GM12878 (cell line): ENCODE results near the gene CELSR1. TPM values are rescaled to one million over a fixed set of nuclear protein-coding genes. Genes with fewer than 3 reads are reported as not detected.

ENCODE experiments used
- ATAC-seq: fragments of 200-7000 bp; cut with Tn5 transposase; 3 replicates; pipeline ENCODE4 v1.9.1; 2020; ENCODE audit warnings: mild to moderate bottlenecking, moderate library complexity
- BruUV-seq: library from RNA; stranded (reverse); fragments of 400-500 nt; replicated peaks from 2 replicates; lab custom pipeline; 2021; lab: Mats Ljungman, UMichigan
- CTCF ChIA-PET: fragments of 300-600 bp; sonication (Branson Sonifier 250); formaldehyde crosslinking; extraction: SDS; loops from one replicate; lab custom pipeline; 2021; ENCODE audit warnings: inconsistent platforms; lab: Yijun Ruan, JAX
- POLR2A ChIA-PET: fragments of 350-600 bp; formaldehyde crosslinking; extraction: SDS; loops from one replicate; lab custom pipeline; 2021; ENCODE audit warnings: inconsistent platforms; lab: Charles Lee
- RAD21 ChIA-PET: fragments of 300-600 bp; sonication (Branson Sonifier 250); formaldehyde crosslinking; loops from one replicate; lab custom pipeline; 2023; ENCODE audit warnings: antibody characterized with exemption; ENCODE audit not compliant: unreplicated experiment; lab: Charles Lee
- SMC1A ChIA-PET: fragments of 300-600 bp; sonication (Branson Sonifier 250); formaldehyde crosslinking; loops from one replicate; lab custom pipeline; 2023; ENCODE audit not compliant: unreplicated experiment, uncharacterized antibody; lab: Charles Lee
- DNase-seq: peaks from one replicate; pipeline ENCODE4 v3.0.0-alpha.2; 2011; ENCODE audit warnings: low read depth, low spot score
- FAIRE-seq: peaks from 3 replicates; lab custom pipeline; 2011; peaks lifted over from hg19 to GRCh38; lab: Jason Lieb, UNC
- H2AFZ ChIP-seq: 2 replicates; pipeline ENCODE4 v1.6.0; 2011; ENCODE audit warnings: low read depth, low read length, control low read depth; ENCODE audit not compliant: control insufficient read depth
- H3K27ac ChIP-seq: 2 replicates; pipeline ENCODE4 v1.5.1; 2011; ENCODE audit warnings: control low read depth; ENCODE audit not compliant: control insufficient read depth, insufficient read depth
- H3K27me3 ChIP-seq, 2 experiments: replicated peaks in 1 of 2; 2 replicates each; pipeline versions ENCODE4 v1.6.0 to v1.6.1; 2011; ENCODE audit warnings: low read length in 1 of 2; ENCODE audit not compliant: control insufficient read depth in 2 of 2, insufficient read depth in 2 of 2
- H3K36me3 ChIP-seq, 2 experiments: 2 replicates each; pipeline ENCODE4 v1.5.1; 2011; ENCODE audit warnings: low read length in 1 of 2; ENCODE audit not compliant: control insufficient read depth in 2 of 2, insufficient read depth in 2 of 2
- H3K4me1 ChIP-seq: 2 replicates; pipeline ENCODE4 v1.6.1; 2011; ENCODE audit warnings: mild to moderate bottlenecking, low read length, moderate library complexity, mixed read lengths; ENCODE audit not compliant: control insufficient read depth, insufficient read depth
- H3K4me2 ChIP-seq: 2 replicates; pipeline ENCODE4 v1.6.0; 2011; ENCODE audit warnings: control low read depth; ENCODE audit not compliant: control insufficient read depth, insufficient read depth
- H3K4me3 ChIP-seq: fragments of 200-600 bp; sonication (generic); 2 replicates; pipeline ENCODE4 v1.5.1; 2016
- H3K79me2 ChIP-seq: 2 replicates; pipeline ENCODE4 v1.6.0; 2011; ENCODE audit warnings: low read length; ENCODE audit not compliant: control insufficient read depth, insufficient read depth
- H3K9ac ChIP-seq: 2 replicates; pipeline ENCODE4 v1.8.0; 2011; ENCODE audit warnings: low read length, control low read depth, mixed read lengths; ENCODE audit not compliant: control insufficient read depth, insufficient read depth
- H3K9me3 ChIP-seq: replicated peaks from 3 replicates; pipeline ENCODE4 v1.5.1; 2011; ENCODE audit warnings: mild to moderate bottlenecking, low read length; ENCODE audit not compliant: control insufficient read depth, insufficient read depth
- H4K20me1 ChIP-seq: 2 replicates; pipeline ENCODE4 v1.6.0; 2011; ENCODE audit not compliant: control insufficient read depth, insufficient read depth
- ATF3 ChIP-seq: IDR thresholded peaks from 2 replicates; pipeline ENCODE4 v1.6.1; 2011; ENCODE audit warnings: low read depth, mild to moderate bottlenecking, low read length, moderate library complexity, borderline replicate concordance; ENCODE audit errors: extremely low read depth
- CHD2 ChIP-seq: IDR thresholded peaks from 2 replicates; pipeline ENCODE4 v1.6.1; 2011; ENCODE audit warnings: low read depth, low read length, improper control_type of control experiment, borderline replicate concordance
- CUX1 ChIP-seq: IDR thresholded peaks from 2 replicates; pipeline ENCODE4 v1.6.1; 2012; ENCODE audit warnings: improper control_type of control experiment, low read depth, low read length; ENCODE audit not compliant: insufficient replicate concordance
- EED ChIP-seq: sonication (generic); IDR thresholded peaks from 2 replicates; pipeline ENCODE4 v1.6.1; 2016; ENCODE audit warnings: antibody characterized with exemption, low read depth
- JUNB ChIP-seq: IDR thresholded peaks from 2 replicates; pipeline ENCODE4 v1.6.1; 2016; ENCODE audit warnings: antibody characterized with exemption, mild to moderate bottlenecking
- KLF5 ChIP-seq: fragments of 450-650 bp; IDR thresholded peaks from 2 replicates; pipeline ENCODE4 v1.6.1; 2014; ENCODE audit warnings: mild to moderate bottlenecking; ENCODE audit not compliant: partially characterized antibody
- NR2F1 ChIP-seq: fragments of 450-650 bp; conservative IDR thresholded peaks from 2 replicates; pipeline ENCODE4 v1.6.1; 2017; ENCODE audit warnings: mild to moderate bottlenecking
- PBX3 ChIP-seq: IDR thresholded peaks from 2 replicates; pipeline ENCODE4 v1.6.1; 2011; ENCODE audit warnings: mild to moderate bottlenecking, low read depth, low read length, moderate library complexity; ENCODE audit not compliant: insufficient replicate concordance
- PML ChIP-seq: IDR thresholded peaks from 2 replicates; pipeline ENCODE4 v1.6.1; 2012; ENCODE audit warnings: low read length, inconsistent platforms
- STAT3 ChIP-seq: IDR thresholded peaks from 2 replicates; pipeline ENCODE4 v1.6.1; 2011; ENCODE audit warnings: low read depth, low read length, improper control_type of control experiment
- TCF12 ChIP-seq: IDR thresholded peaks from 2 replicates; pipeline ENCODE4 v1.6.1; 2011; ENCODE audit warnings: low read depth, mild to moderate bottlenecking, low read length
- WGBS: methylation state at CpG from one replicate; pipeline ENCODE4 v1.1.6; 2016; ENCODE audit warnings: low lambda C conversion rate; ENCODE audit not compliant: insufficient replicate concordance, insufficient coverage; ENCODE audit errors: missing lambda C conversion rate; 5-methylcytosine and 5-hydroxymethylcytosine counted together
- in situ Hi-C: fragments of 300-500 bp; cut with MboI; formaldehyde crosslinking; loops from 9 replicates; pipeline ENCODE4 v1.14.3; 2018; ENCODE audit warnings: mixed read lengths
- intact Hi-C: fragments of 100-400 bp; cut with micrococcal nuclease; formaldehyde crosslinking; loops from one replicate; pipeline ENCODE4 v1.14.2; 2022; ENCODE audit not compliant: unreplicated experiment
- polyA plus RNA-seq, 11 experiments: library from polyadenylated mRNA; depleted of rRNA in 4 of 11; unstranded in 6 of 11; stranded (reverse) in 5 of 11; fragments of >200 nt; fragmentation: Nextera tagmentation in 4 of 11; fragmentation: Illumina TruSeq in 1 of 11; extraction: Ambion mirVana in 4 of 11; extraction: Trizol in 1 of 11; gene quantifications; 1 replicate in 1 of 11; 2 replicates in 10 of 11; pipeline versions ENCODE4 v1.2.1 to v1.2.3, GENCODE V29; 2011 to 2016; ENCODE audit warnings: inconsistent platforms in 2 of 11, missing spikeins in 2 of 11, low read depth in 1 of 11
- total RNA-seq, 4 experiments: library from RNA; depleted of rRNA in 3 of 4; stranded (reverse); fragments of >200 nt in 3 of 4; fragmentation: Illumina TruSeq in 1 of 4; extraction: Trizol in 1 of 4; gene quantifications; 2 replicates each; pipeline versions ENCODE4 v1.2.1 to v1.2.3, GENCODE V29; 2013 to 2021

CELSR1 gene
- total and polyA plus RNA-seq, 10 of the 15 experiments (the other 5 are each of a cell fraction or from before 2014, with no cell fraction given): 0.05 to 1.7 (median 0.35) TPM; not detected in 2

- Histone ChIP-seq H3K27me3 (no peaks in the 10 kb centered on the region), H4K20me1 (no peaks in the 10 kb centered on the region), H3K4me1 (peaks cover 45% of the 10 kb centered on the region), H3K9me3 (no peaks in the 10 kb centered on the region), H3K27ac (no peak overlapping the region), H3K4me2 (no peak overlapping the region), H3K9ac (no peak overlapping the region), H3K36me3 (no peaks in the 10 kb centered on the region), H2AFZ (no peak overlapping the region), H3K4me3 (no peak overlapping the region), H3K79me2 (peaks cover 5% of the 10 kb centered on the region)
- 86% methylated on average over 11 of the region's 11 CpGs for WGBS
- TF ChIP-seq PML: no peak
- no peak for TF ChIP-seq KLF5
- no peak for TF ChIP-seq JUNB
- no peak for TF ChIP-seq ATF3
- TF ChIP-seq CHD2: no peak
- TF ChIP-seq CUX1: no peak
- TF ChIP-seq NR2F1: no peak
- no peak for TF ChIP-seq EED
- TF ChIP-seq STAT3: no peak
- TF ChIP-seq PBX3: no peak
- no peak for TF ChIP-seq TCF12
- DNase-seq: no peak
- RAD21 ChIA-PET: no interaction called here
- intact Hi-C loops (no loop called here), in situ Hi-C loops (no loop called here)
- no TSS peak for BruUV-seq
- ATAC-seq: no peak
- no peak for FAIRE-seq
- CTCF ChIA-PET: interaction anchor here (2.9 kb wide), 1 partner anchor 20 kb away, joined by 11 read pairs; no protein-coding TSS in a partner anchor
- POLR2A ChIA-PET: no interaction called here
- SMC1A ChIA-PET: no interaction called here
Observed at GRCh38 chr22:46583571-46583970, 46.2 kb upstream of the CELSR1 start.
